ENCODE measurements around the gene RFX3. TPM values are rescaled to one million over a fixed set of nuclear protein-coding genes. Genes with fewer than 3 reads are reported as not detected.

Gene RFX3
- total RNA-seq, 1 experiment from 2014 or later, result 9.9 TPM

DNA sequence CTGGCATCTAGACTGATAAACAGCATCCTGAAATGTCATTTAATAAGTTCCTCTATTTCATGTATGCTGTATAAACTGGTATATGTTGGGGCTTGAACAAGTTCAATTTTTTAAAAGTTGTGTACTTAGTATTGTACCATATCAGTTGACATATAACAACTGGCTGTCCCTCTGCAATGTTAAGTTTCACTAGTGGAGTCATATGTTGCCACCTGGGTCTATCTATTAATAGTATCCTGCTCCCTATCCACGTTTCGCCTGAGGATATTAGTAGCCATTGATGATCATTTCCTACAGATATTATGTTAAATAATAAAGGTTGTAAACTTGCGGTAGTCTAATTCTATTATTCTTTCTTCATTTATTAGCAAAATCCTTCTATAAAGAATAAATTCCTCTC lies 177.6 kb downstream of the RFX3 start:
- Histone ChIP-seq H3K4ac (ENCODE audit: low read depth, low read length) (no peak overlapping the region), H3K27ac (ENCODE audit: insufficient read length, low read depth, low read length) (no peak overlapping the region), H3K23me2 (ENCODE audit: insufficient read length, low read depth, low read length, poor library complexity, severe bottlenecking) (no peaks in the 10 kb centered on the region), H2BK5ac (ENCODE audit: insufficient read length, low read length) (no peak overlapping the region), H4K8ac (replicated peaks; ENCODE audit: insufficient read length, low read depth, low read length) (no peak overlapping the region), H3K27me3 (ENCODE audit: insufficient read depth, low read length) (no peaks in the 10 kb centered on the region), H3K23ac (ENCODE audit: insufficient read length, low read depth, low read length) (no peak overlapping the region), H3T11ph (ENCODE audit: low read length) (no peak overlapping the region), H4K20me1 (ENCODE audit: control insufficient read depth, insufficient read depth, insufficient read length) (no peaks in the 10 kb centered on the region), H3K79me2 (ENCODE audit: insufficient read depth, low read length) (no peaks in the 10 kb centered on the region), H2AFZ (ENCODE audit: low read length) (no peak overlapping the region), H3K9ac (ENCODE audit: extremely low read depth, insufficient read length, low read length) (no peak overlapping the region), H3K9me3 (ENCODE audit: control insufficient read depth, low read depth, low read length) (no peaks in the 10 kb centered on the region), H2BK120ac (ENCODE audit: low read depth, low read length, poor library complexity, severe bottlenecking) (no peak overlapping the region), H3K14ac (ENCODE audit: insufficient read depth, low read length) (no peak overlapping the region), H3K4me1 (ENCODE audit: insufficient read depth, low read length) (no peaks in the 10 kb centered on the region), H2BK15ac (ENCODE audit: low read depth, low read length) (no peak overlapping the region), H4K5ac (ENCODE audit: insufficient read length, low read depth, low read length) (no peak overlapping the region), H4K91ac (ENCODE audit: insufficient read length, low read depth, low read length) (no peak overlapping the region), H2AK5ac (ENCODE audit: insufficient read length, low read length) (no peak overlapping the region), H2BK12ac (ENCODE audit: insufficient read length, low read depth, low read length) (no peak overlapping the region), H3K4me2 (ENCODE audit: insufficient read depth, insufficient read length, low read length) (no peak overlapping the region), H3K18ac (ENCODE audit: insufficient read length, low read depth, low read length) (no peak overlapping the region), H2BK20ac (ENCODE audit: low read depth, low read length, poor library complexity, severe bottlenecking) (no peak overlapping the region), H3K56ac (ENCODE audit: insufficient read length, low read depth, low read length) (no peak overlapping the region), H3K79me1 (ENCODE audit: insufficient read depth, low read depth, low read length, poor library complexity, severe bottlenecking) (no peaks in the 10 kb centered on the region)
- TF ChIP-seq, protein P1, sequence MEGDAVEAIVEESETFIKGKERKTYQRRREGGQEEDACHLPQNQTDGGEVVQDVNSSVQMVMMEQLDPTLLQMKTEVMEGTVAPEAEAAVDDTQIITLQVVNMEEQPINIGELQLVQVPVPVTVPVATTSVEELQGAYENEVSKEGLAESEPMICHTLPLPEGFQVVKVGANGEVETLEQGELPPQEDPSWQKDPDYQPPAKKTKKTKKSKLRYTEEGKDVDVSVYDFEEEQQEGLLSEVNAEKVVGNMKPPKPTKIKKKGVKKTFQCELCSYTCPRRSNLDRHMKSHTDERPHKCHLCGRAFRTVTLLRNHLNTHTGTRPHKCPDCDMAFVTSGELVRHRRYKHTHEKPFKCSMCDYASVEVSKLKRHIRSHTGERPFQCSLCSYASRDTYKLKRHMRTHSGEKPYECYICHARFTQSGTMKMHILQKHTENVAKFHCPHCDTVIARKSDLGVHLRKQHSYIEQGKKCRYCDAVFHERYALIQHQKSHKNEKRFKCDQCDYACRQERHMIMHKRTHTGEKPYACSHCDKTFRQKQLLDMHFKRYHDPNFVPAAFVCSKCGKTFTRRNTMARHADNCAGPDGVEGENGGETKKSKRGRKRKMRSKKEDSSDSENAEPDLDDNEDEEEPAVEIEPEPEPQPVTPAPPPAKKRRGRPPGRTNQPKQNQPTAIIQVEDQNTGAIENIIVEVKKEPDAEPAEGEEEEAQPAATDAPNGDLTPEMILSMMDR (conservative IDR thresholded peaks at IDR 0.05), result no peak
- Mint-ChIP-seq H3K36me3 (ENCODE audit: insufficient read depth in 1 of 3, low read depth in 3 of 3) (peaks cover 3 to 4% (median 4%) of the 10 kb centered on the region in 3 experiments; a peak in 5 of 7 replicates), H3K27ac (no peak overlapping the region), H3K27me3 (ENCODE audit: low read depth) (no peaks in the 10 kb centered on the region), H3K4me3 (no peak overlapping the region), H3K9me3 (peaks cover 2 to 4% of the 10 kb centered on the region in 2 experiments; a peak in 3 of 5 replicates), H3K4me1 (no peaks in the 10 kb centered on the region)
- DNase-seq, result no peak
- WGBS (ENCODE audit: extremely low coverage, insufficient read length, low lambda C conversion rate), result no CpG with 5 or more reads among the region's 3 CpGs

Measured in H9 (cell line).